GM18870 (cell line): ENCODE measurements around the gene HMGCS2.

Experiments
- ATAC-seq: cut with Tn5 transposase; IDR thresholded peaks from one replicate; pipeline ENCODE4 v1.9.1; 2021; ENCODE audit warnings: moderate library complexity; ENCODE audit not compliant: unreplicated experiment

HMGCS2 gene

GRCh38 chr1:119762953-119763352 is 5.8 kb downstream of the HMGCS2 start:
- no peak for ATAC-seq

- no peak for ATAC-seq
Observed at GRCh38 chr1:119762409-119762808, 6.3 kb downstream of the HMGCS2 start.

- no peak for ATAC-seq
Observed at GRCh38 chr1:119758584-119758983, 10.1 kb downstream of the HMGCS2 start.

GRCh38 chr1:119752592-119752991 is 16.1 kb downstream of the HMGCS2 start:
- ATAC-seq, result no peak

- no peak for ATAC-seq
Observed at GRCh38 chr1:119748040-119748439, 20.7 kb downstream of the HMGCS2 start.

- ATAC-seq, result no peak
Observed at GRCh38 chr1:119747451-119747850, 21.3 kb downstream of the HMGCS2 start.

GRCh38 chr1:119745034-119745433 is 23.7 kb downstream of the HMGCS2 start:
- ATAC-seq, result no peak

GRCh38 chr1:119744598-119744942 is 24.1 kb downstream of the HMGCS2 start:
- no peak for ATAC-seq

GRCh38 chr1:119743776-119744597 is 24.7 kb downstream of the HMGCS2 start:
- ATAC-seq, result no peak

- no peak for ATAC-seq
Observed at GRCh38 chr1:119743308-119743707, 25.4 kb downstream of the HMGCS2 start.

GRCh38 chr1:119742677-119743076 is 26.0 kb downstream of the HMGCS2 start:
- no peak for ATAC-seq

GRCh38 chr1:119742202-119742601 is 26.5 kb downstream of the HMGCS2 start:
- no peak for ATAC-seq

- no peak for ATAC-seq
Observed at GRCh38 chr1:119740896-119741780, 27.6 kb downstream of the HMGCS2 start.

- ATAC-seq, result no peak
Observed at GRCh38 chr1:119740261-119740660, 28.4 kb downstream of the HMGCS2 start.

GRCh38 chr1:119739150-119739549 is 29.6 kb downstream of the HMGCS2 start:
- no peak for ATAC-seq

- ATAC-seq, result no peak
Observed at GRCh38 chr1:119738100-119738720, 30.5 kb downstream of the HMGCS2 start.

- no peak for ATAC-seq
Observed at GRCh38 chr1:119737040-119737682, 31.5 kb downstream of the HMGCS2 start.

- no peak for ATAC-seq
Observed at GRCh38 chr1:119736649-119737039, 32.1 kb downstream of the HMGCS2 start.

- no peak for ATAC-seq
Observed at GRCh38 chr1:119735217-119735616, 33.5 kb downstream of the HMGCS2 start.

- ATAC-seq, result no peak
Observed at GRCh38 chr1:119733754-119734153, 35.0 kb downstream of the HMGCS2 start.
